Stimulated activated CD4-positive, alpha-beta T cell treated with anti-CD3 and anti-CD28 coated beads, Interleukin-1b, Interleukin-23, amount 100 ng/mL, for 24 hours (primary cell): ENCODE measurements around the gene MYLIP.

ENCODE experiments used
- DNase-seq, 4 experiments: peaks; one replicate each; pipeline ENCODE4 v3.0.0-alpha.2; 2020; ENCODE audit warnings: low read depth in 4 of 4, low spot score in 1 of 4

The MYLIP gene

DNA sequence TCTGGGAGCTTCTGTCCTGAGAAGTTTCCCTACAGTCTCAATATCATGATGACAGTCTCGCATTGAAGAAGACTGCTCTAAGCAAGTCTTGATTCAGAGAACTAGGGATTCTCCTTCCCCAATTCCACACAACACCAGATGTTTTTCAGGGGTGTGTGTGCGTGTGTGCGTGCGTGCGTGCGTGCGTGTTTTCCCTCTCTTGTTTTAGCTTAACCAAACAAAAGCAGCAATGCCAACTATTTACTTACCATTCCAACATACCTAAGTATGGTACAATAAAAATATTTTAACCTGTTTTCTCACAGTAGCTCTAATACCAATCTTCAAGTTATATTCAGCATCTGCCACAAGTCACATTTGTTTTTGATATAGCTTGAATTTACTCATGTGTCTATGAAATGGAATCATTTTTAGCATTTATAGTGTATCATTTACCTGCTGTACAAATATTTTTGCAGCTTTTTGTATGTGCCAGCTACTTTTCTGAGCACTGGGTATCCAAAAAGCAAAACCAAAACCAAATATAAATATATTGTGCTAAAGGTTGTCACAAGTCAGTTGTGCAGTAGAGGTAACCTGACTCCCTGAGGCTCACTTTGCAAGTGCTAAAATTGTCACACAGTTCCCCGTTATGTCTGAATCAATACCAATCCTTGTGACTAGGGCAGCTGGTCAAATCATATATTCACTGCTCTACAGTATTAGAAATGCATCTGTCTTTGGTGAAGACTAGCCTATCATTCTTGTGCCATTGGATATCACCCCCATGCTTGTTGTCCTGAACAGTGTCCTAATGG is 21.7 kb upstream of the MYLIP start:
- DNase-seq: no peak

DNA sequence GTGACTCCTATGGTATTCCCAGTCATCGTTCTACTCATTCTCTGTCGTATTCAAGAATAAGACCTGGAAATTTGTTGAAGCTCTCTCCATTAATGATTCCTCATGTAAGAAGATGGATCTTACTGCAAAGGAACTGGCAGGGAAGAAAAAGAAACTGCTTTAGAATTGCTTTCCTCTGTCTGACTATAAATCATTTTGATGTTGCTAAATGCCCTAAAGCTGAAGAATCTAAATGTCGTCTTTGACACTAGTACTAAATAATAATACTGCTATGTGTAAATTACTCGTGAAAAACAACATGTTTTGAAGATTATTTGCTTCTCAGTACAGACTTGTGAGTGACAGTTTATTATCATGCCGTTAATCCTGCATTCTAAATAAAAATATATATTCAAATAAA is 20.5 kb upstream of the MYLIP start:
- no peak for DNase-seq

DNA sequence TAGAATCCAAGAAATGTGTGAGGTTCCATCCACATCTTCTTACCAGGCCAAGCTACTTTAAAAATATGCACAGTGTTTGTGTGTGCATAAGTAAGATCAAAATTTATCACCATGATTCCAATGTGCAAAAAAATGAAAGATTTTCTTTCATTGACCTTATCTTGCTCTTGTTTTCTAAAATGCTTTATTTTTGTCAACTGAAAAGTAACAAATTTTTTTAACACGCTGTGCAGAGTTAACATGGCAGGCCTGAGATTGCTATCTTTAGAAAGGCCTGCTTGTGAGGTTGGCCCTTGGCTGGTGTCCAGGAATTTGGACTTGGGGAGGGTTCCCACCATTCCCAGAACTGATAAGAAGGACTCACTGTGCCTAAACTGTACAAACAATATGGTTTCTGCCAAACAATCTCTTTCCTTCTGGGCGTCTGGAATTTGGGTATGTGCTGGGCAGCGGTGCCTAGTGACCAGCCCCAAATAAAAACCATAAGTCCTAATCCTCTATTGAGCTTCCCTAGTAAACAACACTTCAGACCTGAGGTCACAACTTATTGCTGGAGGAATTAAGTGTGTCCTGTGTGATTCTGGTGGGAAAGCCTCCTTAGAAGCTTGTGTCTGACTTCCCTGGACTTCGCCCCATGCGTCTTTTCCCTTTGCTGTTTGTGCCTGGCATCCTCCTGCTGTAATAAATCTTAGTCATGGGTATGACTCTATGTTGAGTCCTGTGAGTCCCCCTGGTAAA is 19.8 kb upstream of the MYLIP start:
- DNase-seq: no peak

DNA sequence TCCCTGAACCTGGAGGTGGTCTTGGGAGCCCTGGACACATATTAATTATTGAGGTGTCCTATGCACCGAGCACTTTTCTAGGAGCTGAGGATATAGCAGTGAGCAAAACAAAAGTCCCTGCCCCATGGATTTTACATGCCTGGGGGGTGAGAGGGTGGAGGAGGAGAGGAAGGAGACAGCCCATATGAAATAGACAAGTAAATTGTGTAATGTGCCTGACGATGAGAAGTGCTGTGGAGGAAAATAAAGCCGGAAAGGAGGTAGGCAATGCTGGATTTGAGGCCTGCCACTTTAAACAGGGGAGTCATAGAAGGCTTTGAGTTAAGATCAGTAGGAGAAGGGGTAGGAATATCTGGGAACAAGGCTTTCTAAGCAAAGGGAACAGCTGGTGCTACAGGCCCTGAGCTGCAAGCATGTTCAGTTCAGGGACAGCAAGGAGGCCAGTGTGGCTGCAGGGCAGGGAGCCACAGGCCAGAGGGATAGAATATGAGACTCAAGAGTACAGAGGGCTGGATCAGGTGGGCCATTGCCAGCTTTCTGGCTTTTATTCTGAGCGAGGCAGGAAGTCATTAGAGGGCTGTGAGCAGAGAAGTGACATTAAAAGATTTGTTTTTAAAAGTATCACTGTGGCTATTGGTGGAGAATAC is 19.1 kb upstream of the MYLIP start:
- no peak for DNase-seq

DNA sequence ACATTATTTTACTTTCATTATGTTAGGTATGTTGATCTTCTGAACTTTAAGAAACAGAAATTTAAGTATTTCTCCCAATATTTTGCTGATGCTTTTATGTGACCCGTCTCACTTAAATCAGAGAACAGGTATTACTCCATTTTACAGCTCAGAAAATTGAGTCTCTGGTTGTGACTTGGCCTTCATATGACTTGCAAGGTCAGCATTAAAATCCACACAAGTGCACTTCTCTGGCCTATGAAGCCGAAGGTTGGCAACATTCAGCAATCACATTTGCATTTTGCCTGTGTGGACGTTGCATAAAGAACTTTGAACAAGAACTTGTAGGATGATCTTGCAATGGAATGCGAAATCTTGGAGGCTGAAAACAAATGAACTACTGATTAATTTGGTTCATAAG is 10.1 kb upstream of the MYLIP start:
- no peak for DNase-seq

DNA sequence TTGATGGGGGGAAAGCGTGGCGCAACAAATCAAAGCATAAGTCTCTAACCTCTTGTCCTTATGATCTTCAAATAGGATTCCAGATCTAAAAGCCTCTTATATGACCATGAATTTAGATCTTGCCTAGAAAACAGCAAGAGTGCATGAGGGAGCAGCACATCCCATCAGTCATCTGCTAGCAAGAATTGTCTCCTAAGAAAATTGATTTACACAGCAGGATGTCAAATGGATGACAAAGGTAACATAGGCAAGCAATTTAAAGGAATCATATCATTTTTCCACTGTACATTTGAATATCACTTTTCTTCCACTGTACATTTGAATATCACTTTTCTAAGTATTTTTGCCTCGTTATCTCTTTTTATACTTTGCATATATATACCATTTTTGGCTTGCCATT is 7.5 kb upstream of the MYLIP start:
- no peak for DNase-seq

DNA sequence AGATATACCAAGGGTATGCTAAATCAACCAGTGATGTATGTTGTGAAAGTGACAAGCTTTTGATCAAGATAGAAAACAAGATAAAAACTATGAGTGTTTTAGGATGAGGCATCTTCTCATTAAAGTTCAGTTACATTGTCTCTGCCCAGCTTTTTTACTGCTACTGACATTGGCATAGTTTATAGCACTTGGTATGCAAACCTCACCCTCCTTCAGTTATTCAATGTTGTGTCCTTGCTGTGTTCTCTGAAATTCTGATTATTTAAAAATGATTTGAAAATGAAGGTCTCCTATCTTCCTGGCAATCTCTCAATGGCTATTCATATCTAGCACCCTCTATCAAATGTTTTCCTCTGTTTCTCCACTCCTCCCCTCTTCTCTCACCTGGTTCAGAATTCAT is 6.7 kb upstream of the MYLIP start:
- no peak for DNase-seq

DNA sequence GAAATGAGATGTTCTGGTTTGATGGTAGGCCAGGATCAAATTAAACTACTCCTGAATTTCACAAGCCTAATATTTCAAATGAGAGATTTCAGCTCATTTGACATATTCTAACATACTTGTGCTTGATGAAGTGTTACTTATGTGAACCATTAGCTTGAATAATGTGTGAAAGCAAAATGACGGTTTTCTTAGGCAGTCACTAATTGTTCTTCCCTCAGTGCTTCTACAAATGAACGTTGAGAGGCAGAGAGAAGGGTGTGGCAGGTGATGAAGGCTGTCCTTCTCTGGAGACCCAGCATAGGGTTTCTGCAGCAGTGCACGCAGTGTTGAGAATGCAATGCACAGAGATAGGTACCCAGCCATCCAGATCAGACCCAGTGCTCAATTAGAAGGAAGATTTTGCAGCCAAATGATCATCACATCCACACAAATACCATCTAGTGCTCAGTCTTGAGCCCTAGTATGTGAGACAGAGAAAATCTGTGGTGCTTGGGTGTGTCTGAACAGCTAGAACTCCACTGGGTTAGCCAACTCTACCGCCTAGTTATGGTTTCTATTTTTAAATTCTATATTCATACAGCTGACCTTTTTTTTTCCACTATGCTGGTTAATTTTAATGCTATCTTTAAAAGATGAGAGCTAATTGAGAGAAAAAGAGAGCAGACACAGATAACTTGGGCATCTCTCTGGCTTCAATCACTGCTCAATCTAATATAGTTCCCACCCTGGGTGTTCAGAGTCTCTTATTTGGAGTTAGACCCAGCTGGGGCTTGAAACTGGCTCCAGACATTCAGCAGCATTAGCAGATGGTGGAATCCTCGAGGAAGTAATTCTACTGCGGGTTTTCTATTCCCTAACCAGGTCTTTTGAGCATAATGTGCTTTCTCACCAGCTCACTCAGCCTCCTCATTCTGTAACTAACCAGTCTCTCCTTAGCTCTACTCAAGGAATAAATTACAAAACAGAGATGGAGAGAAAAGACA is 4.4 kb upstream of the MYLIP start:
- no peak for DNase-seq

DNA sequence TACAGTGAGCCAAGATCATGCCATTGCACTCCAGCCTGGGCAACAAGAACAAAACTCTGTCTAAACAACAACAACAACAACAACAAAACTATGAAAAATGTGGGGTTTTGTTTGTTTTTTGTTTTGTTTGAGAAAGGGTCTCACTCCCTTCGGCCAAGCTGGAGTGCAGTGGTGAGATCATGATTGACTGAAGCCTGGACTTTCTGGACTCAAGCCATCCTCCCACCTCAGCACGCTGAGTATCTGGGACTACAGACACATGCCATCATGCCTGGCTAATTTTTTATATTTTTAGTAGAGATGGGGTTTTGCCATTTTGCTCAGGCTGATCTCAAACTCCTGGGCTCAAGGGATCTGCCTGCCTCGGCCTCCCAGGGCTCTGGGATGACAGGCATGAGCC is 2.8 kb upstream of the MYLIP start:
- DNase-seq: no peak

DNA sequence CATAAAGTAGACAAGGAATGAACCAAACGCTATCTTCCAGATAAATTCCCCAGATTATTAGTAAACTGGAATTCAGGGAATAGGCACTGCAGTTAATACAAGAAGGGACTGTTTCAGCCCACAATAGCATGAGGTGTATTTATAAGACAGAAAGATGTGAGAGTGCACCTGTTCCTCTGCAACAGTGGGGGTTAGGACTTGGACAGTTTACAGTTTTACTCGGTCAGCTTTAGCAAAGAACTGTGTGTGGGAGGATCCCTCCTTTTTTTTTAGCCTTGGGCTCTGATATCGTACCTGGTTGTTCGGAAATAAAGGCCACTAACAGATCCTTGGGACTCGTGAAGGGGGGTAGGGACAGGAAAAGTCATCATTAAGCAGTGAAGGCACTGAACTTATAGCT is 2.0 kb upstream of the MYLIP start:
- no peak for DNase-seq

DNA sequence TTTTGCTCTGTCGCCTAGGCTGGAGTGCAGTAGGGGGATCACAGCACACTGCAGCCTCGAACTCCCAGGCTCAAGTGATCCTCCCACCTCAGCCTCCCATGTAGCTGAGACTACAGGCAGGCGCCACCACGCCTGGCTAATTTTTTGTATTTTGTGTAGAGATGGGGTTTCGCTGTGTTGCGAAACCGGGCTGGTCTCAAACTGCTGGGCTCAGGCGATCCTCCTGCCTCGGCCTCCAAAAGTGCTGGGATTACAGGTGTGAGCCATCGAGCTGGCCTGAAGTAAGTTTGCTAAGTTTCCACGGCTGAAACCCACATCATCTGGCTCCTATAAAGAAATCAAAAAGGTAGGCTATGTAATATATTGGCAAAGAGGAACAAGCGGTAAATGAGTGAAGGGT is 1.4 kb upstream of the MYLIP start:
- no peak for DNase-seq

DNA sequence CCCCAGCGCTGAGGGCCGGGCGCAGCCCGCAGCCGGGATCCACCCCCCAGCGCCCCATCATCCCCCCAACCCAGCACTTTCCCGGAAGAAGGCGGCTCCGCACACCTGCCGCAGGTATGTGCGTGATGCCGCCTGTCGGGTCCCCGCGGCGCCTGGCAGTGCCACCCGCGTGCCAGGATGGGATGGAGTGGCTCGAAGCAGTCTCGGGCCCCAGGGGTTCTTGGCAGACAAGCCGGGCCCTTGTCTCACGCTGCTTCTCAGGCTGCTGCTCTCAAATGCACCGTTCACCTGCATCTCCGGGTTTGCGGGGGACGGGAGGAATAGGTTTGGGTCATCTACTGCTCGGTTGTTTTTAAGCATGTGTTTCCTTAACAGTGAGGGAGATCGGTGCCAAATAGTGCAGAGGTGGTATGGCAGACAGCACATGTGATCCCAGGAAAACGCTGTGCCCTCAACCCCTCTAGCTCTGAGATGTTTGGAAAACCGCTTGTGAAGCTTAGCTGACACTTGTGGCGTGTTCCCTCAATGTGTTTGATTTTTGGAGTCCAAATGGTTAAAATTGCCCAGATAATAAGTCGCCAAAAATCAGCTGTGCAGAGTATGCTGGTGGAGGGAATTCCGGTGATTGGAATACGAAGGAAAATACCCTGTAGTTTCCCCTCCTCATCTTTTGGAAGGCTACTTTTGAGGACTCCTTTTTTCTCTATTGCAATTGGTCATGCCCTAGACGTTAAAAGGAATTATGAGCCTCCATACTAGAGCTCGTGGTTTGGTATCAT is 926 bp downstream of the MYLIP start:
- DNase-seq: no peak

DNA sequence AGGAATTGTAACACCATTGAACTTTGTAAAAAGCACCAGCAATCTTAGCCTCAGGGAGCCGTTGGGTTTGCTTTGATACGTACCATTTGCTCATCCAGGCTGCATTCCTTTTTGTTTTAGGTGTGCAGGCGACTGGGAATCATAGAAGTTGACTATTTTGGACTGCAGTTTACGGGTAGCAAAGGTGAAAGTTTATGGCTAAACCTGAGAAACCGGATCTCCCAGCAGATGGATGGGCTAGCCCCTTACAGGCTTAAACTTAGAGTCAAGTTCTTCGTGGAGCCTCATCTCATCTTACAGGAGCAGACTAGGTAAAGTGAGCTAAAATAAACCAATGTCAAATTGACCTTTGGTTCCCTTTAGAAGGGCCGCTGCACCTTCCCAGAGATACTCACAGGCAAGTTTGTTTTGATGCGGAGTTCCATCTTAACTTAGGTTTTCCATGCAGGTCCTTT is 1.6 kb downstream of the MYLIP start:
- DNase-seq: no peak

DNA sequence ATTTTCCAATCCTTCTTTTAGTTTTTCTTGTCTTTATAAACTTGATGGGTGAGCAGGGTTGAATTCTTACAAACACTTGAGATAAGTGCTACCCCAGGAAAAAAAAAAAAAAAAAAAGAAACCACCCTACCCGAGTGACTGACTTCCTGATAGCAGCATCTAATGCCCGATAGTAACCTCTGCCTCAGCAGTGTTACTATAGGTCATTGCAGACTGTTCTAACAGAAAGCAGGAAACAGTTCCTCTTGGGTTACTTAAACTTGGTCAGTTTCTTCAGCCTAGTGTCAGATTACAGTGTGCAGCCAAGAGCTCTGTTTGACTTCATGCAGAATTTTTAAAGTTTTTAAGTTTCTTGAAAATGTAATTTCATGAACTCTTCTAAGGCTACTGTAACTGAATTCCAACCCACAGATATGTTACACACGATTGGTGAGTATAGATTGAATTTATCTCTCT is 2.1 kb downstream of the MYLIP start:
- no peak for DNase-seq

DNA sequence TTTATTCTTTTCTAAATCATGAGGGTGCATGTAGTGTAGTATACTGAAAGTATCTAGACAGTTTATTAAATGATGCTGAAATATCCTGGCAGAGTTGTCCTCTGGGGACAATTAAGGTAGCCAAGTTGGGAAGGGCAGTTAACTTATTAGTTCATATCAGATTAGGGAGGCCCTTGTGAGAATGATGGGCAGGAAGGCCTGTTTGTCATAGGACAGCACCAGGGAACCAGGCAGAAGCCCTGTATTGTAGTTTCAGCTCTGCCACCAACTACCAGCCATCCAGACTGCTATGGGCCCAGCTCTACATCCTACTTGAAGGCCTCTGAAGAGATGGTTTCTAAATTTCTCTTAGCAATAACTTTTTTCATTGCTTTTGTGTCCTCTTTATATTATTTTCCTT is 4.0 kb downstream of the MYLIP start:
- DNase-seq: no peak

DNA sequence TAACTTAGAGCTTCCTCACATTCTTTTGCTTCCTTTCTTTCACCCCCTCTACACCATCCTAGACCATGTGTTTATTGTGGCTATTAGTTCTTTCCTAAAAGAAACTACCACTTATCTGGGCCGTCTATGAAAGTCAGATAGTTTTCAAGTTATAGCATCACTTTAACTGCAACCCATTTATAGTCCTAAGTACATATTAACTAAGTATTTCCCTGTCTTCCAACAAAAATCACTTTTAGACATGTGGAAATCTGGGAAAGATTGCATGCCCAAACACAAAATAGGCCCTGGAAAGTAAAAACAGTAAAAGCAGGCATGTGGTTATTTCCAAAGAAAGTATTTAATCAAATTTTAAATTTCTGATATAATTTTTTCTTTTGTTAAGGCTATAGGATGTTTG is 5.5 kb downstream of the MYLIP start:
- no peak for DNase-seq

DNA sequence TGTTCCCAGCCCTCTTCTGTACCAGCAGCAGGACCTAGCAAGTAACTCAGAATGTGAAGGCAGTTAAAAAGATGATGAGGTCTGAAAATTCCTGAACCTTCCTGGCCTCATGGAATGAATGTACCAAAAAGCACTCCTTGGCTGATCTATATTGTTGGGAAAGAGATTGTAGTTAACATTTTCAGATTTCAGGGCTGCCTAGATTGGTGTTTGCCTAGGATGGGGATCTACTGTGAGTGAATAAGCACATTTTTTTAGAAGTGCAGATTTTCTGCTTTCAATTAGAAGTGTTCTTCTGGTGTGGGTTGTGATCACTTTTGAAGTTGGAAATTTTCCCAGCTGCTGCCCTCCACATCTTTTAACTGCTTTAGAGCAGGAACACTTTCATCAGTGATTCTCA is 6.2 kb downstream of the MYLIP start:
- no peak for DNase-seq

DNA sequence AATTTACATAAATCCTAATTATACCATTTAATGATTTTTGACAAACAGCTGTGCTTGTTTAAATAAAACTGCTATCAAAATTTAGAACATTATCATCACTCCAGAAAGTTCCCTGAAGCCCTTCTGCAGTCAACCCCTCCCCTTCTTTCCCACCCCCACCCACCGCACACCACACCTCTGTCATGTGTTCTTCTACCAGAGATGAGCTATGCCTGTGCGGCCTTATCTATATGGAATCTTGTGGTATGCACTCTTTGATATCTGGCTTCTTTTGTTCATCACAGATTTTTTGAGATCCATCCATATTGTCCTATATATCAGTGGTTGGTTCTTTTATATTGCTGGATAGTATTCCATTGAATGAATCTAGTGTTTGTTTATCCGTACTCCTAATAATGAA is 7.2 kb downstream of the MYLIP start:
- no peak for DNase-seq

DNA sequence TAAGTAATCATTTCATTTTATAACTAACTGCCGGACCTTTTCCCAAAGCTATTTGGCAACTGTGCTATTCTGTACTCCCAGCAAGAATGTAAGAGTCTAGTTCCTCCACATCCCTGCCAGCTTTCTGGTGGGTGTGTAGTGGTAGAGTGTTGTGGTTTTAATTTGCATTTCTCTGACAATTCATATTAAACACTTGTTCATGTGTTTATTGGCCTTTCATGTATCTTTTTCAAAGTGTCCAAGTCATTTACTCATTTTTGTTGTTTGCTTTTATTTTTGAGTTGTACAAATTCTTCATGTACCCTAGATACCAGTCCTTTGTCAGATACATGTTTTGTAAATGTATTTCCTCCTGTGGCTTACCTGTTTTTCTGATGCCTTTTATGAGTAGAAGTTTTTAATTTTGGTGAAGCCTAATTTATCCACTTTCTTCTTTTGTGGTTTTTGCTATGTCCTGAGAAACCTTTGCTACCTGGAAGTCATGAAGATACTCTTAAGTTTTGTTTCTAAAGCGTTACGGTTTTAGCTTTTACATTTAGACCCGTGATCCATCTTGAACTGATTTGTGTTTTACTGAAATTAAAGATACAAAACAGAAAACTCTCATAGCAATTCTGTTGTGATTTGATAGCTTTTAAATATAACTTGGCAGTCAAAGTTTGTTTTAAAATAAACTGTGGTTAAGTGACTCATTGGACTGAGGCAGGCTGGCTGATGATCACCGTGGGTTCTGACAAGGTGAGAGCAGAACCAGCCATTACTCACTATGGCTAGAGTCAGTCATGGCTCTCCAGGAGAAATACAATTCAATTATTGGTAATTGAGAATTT is 8.0 kb downstream of the MYLIP start:
- DNase-seq: peak in 1 of 4 experiments; percentile 47
